Measurements from ENCODE around the gene ARSA.

ARSA gene

GRCh38 chr22:50630376-50630775, 2.4 kb upstream of the ARSA start:
- H3K4me3 ChIP-seq, result no peak overlapping the region
- H3K9me3 ChIP-seq, result no peaks in the 10 kb centered on the region
- H3K36me3 ChIP-seq, result peaks cover 0 to 11% (median 0%) of the 10 kb centered on the region in 3 donors
- peaks cover 0 to 2% of the 10 kb centered on the region in 2 donors for H3K27me3 ChIP-seq
- peaks cover 0 to 18% (median 16%) of the 10 kb centered on the region in 4 donors for H3K4me1 ChIP-seq
- H3K27ac ChIP-seq, result no peak overlapping the region
- no peak for TF ChIP-seq CTCF (IDR thresholded peaks at IDR 0.05)
- intact Hi-C loops (cut with DNase I; ENCODE audit: low total_unique reads), result no loop called here
- DNase-seq, result no peak

- H3K9me3 ChIP-seq, result no peaks in the 10 kb centered on the region
- H3K4me3 ChIP-seq, result peak overlapping the region; percentile 62 to 81
- peaks cover 0 to 16% (median 0%) of the 10 kb centered on the region in 3 donors for H3K36me3 ChIP-seq
- intact Hi-C loops (cut with DNase I; ENCODE audit: low total_unique reads), result loop anchor here (2.0 kb wide), 1 partner anchor 48 kb away; no protein-coding TSS in a partner anchor
- TF ChIP-seq CTCF (IDR thresholded peaks at IDR 0.05), result no peak
- H3K27me3 ChIP-seq, result no peaks in the 10 kb centered on the region
- H3K4me1 ChIP-seq, result peaks cover 0 to 18% (median 16%) of the 10 kb centered on the region in 4 donors
- peak overlapping the region; percentile 66 to 72 for H3K27ac ChIP-seq
- DNase-seq, result no peak
Measured at GRCh38 chr22:50628543-50629134, 687 bp upstream of the ARSA start.

GRCh38 chr22:50626850-50627641, 906 bp downstream of the ARSA start:
- Histone ChIP-seq H3K27ac (peak overlapping the region; percentile 66 to 82), H3K9me3 (no peaks in the 10 kb centered on the region), H3K4me1 (peaks cover 0 to 19% (median 17%) of the 10 kb centered on the region in 4 donors), H3K4me3 (peak overlapping the region; percentile 62 to 81), H3K27me3 (no peaks in the 10 kb centered on the region), H3K36me3 (peaks cover 0 to 16% (median 0%) of the 10 kb centered on the region in 3 donors)
- intact Hi-C loops (cut with DNase I; ENCODE audit: low total_unique reads), result no loop called here
- no peak for TF ChIP-seq CTCF (IDR thresholded peaks at IDR 0.05)
- DNase-seq, result no peak

GRCh38 chr22:50626314-50626849, 1.6 kb downstream of the ARSA start:
- H3K4me3 ChIP-seq, result no peak overlapping the region
- DNase-seq, result no peak
- intact Hi-C loops (cut with DNase I; ENCODE audit: low total_unique reads), result no loop called here
- H3K36me3 ChIP-seq, result peaks cover 0 to 16% (median 0%) of the 10 kb centered on the region in 3 donors
- TF ChIP-seq CTCF (IDR thresholded peaks at IDR 0.05), result no peak
- peaks cover 0 to 20% (median 17%) of the 10 kb centered on the region in 4 donors for H3K4me1 ChIP-seq
- peaks cover 0 to under 1% of the 10 kb centered on the region in 2 donors for H3K27me3 ChIP-seq
- no peaks in the 10 kb centered on the region for H3K9me3 ChIP-seq
- no peak overlapping the region for H3K27ac ChIP-seq

- H3K27me3 ChIP-seq, result peaks cover 0 to 7% of the 10 kb centered on the region in 2 donors
- no peak for TF ChIP-seq CTCF (IDR thresholded peaks at IDR 0.05)
- peaks cover 0 to 16% (median 0%) of the 10 kb centered on the region in 3 donors for H3K36me3 ChIP-seq
- DNase-seq, result no peak
- no peaks in the 10 kb centered on the region for H3K9me3 ChIP-seq
- no peak overlapping the region for H3K4me3 ChIP-seq
- intact Hi-C loops (cut with DNase I; ENCODE audit: low total_unique reads), result no loop called here
- H3K4me1 ChIP-seq, result peaks cover 0 to 24% (median 18%) of the 10 kb centered on the region in 4 donors
- no peak overlapping the region for H3K27ac ChIP-seq
Measured at GRCh38 chr22:50625568-50626313, 2.2 kb downstream of the ARSA start.

Data from tibial artery (tissue), 4 donors.